Measurements from ENCODE around the gene TP73. TPM values are rescaled to one million over a fixed set of nuclear protein-coding genes. Genes with fewer than 3 reads are reported as not detected.

TP73 gene
- total RNA-seq, 1 experiment from 2014 or later: 19.2 TPM

DNA sequence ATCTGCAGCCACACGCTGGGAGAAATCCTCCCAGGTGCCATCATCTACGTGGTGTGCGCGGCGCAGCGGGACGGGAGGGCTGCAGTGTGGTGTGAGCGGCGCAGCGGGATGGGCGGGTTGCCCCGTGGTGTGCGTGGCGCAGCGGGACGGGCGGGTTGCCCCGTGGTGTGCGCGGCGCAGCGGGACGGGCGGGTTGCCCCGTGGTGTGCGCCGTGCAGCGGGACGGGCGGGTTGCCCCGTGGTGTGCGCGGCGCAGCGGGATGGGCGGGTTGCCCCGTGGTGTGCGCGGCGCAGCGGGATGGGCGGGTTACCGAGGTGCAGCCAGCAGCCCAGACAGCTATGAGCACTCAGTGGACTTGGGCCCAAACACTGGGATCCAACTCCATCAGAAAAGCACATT, 7.1 kb upstream of the TP73 start:
- ATAC-seq (no peak), DNase-seq (ENCODE audit: low read depth, low spot score) (no peak)
- Histone ChIP-seq H3K36me3 (ENCODE audit: control insufficient read depth in 1 of 2, insufficient read depth in 2 of 2, low read length in 2 of 2) (peaks cover 16 to 19% of the 10 kb centered on the region in 2 experiments; a peak in 3 of 4 replicates), H3K27me3 (ENCODE audit: insufficient read depth, low read length) (no peaks in the 10 kb centered on the region), H3K4me2 (ENCODE audit: low read length) (no peak overlapping the region), H4K20me1 (ENCODE audit: insufficient read depth) (no peaks in the 10 kb centered on the region), H3K4me3 (replicated peaks in 1 of 2; ENCODE audit: low read depth in 1 of 2, low read length in 2 of 2) (no peak overlapping the region), H3K9me2 (ENCODE audit: insufficient read depth) (no peaks in the 10 kb centered on the region), H2AFZ (ENCODE audit: low read depth, low read length, poor library complexity, severe bottlenecking) (no peak overlapping the region), H3K9me3 (ENCODE audit: control insufficient read depth in 1 of 2, insufficient read depth in 1 of 2, low read depth in 1 of 2, low read length in 2 of 2) (no peaks in the 10 kb centered on the region), H3K9ac (ENCODE audit: low read length) (no peak overlapping the region), H3K4me1 (ENCODE audit: control insufficient read depth in 1 of 2, insufficient read depth in 2 of 2, low read length in 2 of 2) (peaks cover 4 to 9% of the 10 kb centered on the region in 2 experiments; a peak in 3 of 4 replicates), H3K79me2 (ENCODE audit: insufficient read depth, low read length) (peaks cover 26% of the 10 kb centered on the region), H3K27ac (ENCODE audit: low read depth, low read length) (no peak overlapping the region)
- BruUV-seq (replicated peaks): no TSS peak
- RAD21 ChIA-PET (ENCODE audit: low non-redundant PET in 1 of 2, low total read pairs in 2 of 2, uncharacterized antibody in 2 of 2, unreplicated experiment in 2 of 2): no interaction called here
- intact Hi-C loops (cut with micrococcal nuclease): no loop called here
- TF ChIP-seq, protein P1, sequence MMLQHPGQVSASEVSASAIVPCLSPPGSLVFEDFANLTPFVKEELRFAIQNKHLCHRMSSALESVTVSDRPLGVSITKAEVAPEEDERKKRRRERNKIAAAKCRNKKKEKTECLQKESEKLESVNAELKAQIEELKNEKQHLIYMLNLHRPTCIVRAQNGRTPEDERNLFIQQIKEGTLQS (IDR thresholded peaks at IDR 0.05): no peak
- no peak for TF ChIP-seq EGR1 (IDR thresholded peaks at IDR 0.05; ENCODE audit: low read depth)
- no peak for TF ChIP-seq ZFX (IDR thresholded peaks at IDR 0.05)
- TF ChIP-seq CEBPB (IDR thresholded peaks at IDR 0.05; ENCODE audit: low read depth): no peak
- no peak for TF ChIP-seq SRF (IDR thresholded peaks at IDR 0.05; ENCODE audit: low read depth)
- TF ChIP-seq POLR2A (IDR thresholded peaks at IDR 0.05; ENCODE audit: borderline replicate concordance, extremely low read depth, insufficient read depth, insufficient read length): no peak
- TF ChIP-seq EZH2phosphoT487 (IDR thresholded peaks at IDR 0.05; ENCODE audit: borderline replicate concordance): no peak
- TF ChIP-seq, protein P2, sequence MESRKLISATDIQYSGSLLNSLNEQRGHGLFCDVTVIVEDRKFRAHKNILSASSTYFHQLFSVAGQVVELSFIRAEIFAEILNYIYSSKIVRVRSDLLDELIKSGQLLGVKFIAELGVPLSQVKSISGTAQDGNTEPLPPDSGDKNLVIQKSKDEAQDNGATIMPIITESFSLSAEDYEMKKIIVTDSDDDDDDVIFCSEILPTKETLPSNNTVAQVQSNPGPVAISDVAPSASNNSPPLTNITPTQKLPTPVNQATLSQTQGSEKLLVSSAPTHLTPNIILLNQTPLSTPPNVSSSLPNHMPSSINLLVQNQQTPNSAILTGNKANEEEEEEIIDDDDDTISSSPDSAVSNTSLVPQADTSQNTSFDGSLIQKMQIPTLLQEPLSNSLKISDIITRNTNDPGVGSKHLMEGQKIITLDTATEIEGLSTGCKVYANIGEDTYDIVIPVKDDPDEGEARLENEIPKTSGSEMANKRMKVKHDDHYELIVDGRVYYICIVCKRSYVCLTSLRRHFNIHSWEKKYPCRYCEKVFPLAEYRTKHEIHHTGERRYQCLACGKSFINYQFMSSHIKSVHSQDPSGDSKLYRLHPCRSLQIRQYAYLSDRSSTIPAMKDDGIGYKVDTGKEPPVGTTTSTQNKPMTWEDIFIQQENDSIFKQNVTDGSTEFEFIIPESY (IDR thresholded peaks at IDR 0.05; ENCODE audit: extremely low read depth, insufficient replicate concordance, low read length): no peak
- no peak for TF ChIP-seq FOSL1 (IDR thresholded peaks at IDR 0.05; ENCODE audit: low read depth)
- no peak for TF ChIP-seq ELF1 (IDR thresholded peaks at IDR 0.05; ENCODE audit: borderline replicate concordance, low read depth)
- TF ChIP-seq SP1 (IDR thresholded peaks at IDR 0.05; ENCODE audit: low read depth): no peak
- TF ChIP-seq, protein P3, sequence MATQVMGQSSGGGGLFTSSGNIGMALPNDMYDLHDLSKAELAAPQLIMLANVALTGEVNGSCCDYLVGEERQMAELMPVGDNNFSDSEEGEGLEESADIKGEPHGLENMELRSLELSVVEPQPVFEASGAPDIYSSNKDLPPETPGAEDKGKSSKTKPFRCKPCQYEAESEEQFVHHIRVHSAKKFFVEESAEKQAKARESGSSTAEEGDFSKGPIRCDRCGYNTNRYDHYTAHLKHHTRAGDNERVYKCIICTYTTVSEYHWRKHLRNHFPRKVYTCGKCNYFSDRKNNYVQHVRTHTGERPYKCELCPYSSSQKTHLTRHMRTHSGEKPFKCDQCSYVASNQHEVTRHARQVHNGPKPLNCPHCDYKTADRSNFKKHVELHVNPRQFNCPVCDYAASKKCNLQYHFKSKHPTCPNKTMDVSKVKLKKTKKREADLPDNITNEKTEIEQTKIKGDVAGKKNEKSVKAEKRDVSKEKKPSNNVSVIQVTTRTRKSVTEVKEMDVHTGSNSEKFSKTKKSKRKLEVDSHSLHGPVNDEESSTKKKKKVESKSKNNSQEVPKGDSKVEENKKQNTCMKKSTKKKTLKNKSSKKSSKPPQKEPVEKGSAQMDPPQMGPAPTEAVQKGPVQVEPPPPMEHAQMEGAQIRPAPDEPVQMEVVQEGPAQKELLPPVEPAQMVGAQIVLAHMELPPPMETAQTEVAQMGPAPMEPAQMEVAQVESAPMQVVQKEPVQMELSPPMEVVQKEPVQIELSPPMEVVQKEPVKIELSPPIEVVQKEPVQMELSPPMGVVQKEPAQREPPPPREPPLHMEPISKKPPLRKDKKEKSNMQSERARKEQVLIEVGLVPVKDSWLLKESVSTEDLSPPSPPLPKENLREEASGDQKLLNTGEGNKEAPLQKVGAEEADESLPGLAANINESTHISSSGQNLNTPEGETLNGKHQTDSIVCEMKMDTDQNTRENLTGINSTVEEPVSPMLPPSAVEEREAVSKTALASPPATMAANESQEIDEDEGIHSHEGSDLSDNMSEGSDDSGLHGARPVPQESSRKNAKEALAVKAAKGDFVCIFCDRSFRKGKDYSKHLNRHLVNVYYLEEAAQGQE (IDR thresholded peaks at IDR 0.05; ENCODE audit: low read depth): no peak
- no peak for TF ChIP-seq SIN3A (IDR thresholded peaks at IDR 0.05; ENCODE audit: low read depth)
- TF ChIP-seq YY1 (IDR thresholded peaks at IDR 0.05; ENCODE audit: extremely low read depth, insufficient replicate concordance, low read depth, low read length): no peak
- CTCF ChIA-PET: no interaction called here
- POLR2A ChIA-PET: no interaction called here
